Measurements from ENCODE around the gene CYSLTR1. TPM values are rescaled to one million over a fixed set of nuclear protein-coding genes. Genes with fewer than 3 reads are reported as not detected.

Gene CYSLTR1
- polyA plus RNA-seq, 1 experiment = not detected

DNA sequence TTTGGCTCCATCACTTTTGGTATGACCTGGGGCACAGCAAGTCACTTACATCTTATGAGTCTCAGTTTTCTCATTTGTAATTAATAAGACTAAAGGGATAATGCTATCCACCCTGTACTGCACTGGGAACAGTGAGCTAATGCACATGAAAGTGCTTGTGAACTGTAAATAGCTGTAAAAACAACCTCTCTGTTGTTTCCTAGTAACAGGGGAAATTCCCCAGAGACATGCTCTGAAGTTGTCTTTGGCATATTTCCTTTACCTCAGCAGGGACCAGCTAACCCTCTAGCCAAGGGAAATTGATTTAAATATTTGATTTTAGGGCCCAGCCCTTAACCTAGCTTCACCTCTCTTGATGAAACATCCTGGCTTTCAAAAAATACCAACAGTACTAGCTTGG is 6.1 kb upstream of the CYSLTR1 start:
- Histone ChIP-seq H3K27me3 (ENCODE audit: control insufficient read depth, insufficient read depth, low read length) (no peaks in the 10 kb centered on the region), H3K4me3 (ENCODE audit: low read depth, low read length) (no peak overlapping the region), H3K36me3 (ENCODE audit: control insufficient read depth, insufficient read depth, low read length) (no peaks in the 10 kb centered on the region)
- ChIA-PET CTCF (no interaction called here), POLR2A (no interaction called here)
- no peak for DNase-seq (ENCODE audit: low read depth)
- TF ChIP-seq, protein P1, sequence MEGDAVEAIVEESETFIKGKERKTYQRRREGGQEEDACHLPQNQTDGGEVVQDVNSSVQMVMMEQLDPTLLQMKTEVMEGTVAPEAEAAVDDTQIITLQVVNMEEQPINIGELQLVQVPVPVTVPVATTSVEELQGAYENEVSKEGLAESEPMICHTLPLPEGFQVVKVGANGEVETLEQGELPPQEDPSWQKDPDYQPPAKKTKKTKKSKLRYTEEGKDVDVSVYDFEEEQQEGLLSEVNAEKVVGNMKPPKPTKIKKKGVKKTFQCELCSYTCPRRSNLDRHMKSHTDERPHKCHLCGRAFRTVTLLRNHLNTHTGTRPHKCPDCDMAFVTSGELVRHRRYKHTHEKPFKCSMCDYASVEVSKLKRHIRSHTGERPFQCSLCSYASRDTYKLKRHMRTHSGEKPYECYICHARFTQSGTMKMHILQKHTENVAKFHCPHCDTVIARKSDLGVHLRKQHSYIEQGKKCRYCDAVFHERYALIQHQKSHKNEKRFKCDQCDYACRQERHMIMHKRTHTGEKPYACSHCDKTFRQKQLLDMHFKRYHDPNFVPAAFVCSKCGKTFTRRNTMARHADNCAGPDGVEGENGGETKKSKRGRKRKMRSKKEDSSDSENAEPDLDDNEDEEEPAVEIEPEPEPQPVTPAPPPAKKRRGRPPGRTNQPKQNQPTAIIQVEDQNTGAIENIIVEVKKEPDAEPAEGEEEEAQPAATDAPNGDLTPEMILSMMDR (IDR thresholded peaks at IDR 0.05; ENCODE audit: insufficient read depth, low read depth, low read length) = no peak

DNA sequence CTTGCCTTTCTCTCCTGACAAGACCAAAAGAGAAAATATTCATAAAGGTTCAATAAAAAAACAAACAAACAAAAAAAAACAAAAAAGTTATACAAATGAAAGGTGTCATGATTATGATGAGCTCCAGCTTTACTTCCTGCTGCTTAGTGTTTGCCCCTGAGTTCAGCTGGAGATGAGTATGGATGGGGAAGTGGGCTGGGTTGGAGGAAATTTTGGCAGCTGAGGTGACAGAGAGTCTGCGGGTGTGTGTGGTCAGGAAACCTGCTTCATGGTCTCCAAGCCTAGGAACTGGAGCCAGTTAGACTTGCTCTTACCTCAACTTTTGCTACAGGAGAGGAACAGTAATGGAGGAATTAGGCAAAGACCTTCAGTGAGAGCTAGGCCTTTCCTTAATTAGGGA is 4.3 kb upstream of the CYSLTR1 start:
- no peak for DNase-seq (ENCODE audit: low read depth)
- TF ChIP-seq, protein P1 (IDR thresholded peaks at IDR 0.05; ENCODE audit: insufficient read depth, low read depth, low read length) = no peak
- ChIA-PET POLR2A (no interaction called here), CTCF (no interaction called here)
- Histone ChIP-seq H3K36me3 (ENCODE audit: control insufficient read depth, insufficient read depth, low read length) (no peaks in the 10 kb centered on the region), H3K4me3 (ENCODE audit: low read depth, low read length) (no peak overlapping the region), H3K27me3 (ENCODE audit: control insufficient read depth, insufficient read depth, low read length) (no peaks in the 10 kb centered on the region)

DNA sequence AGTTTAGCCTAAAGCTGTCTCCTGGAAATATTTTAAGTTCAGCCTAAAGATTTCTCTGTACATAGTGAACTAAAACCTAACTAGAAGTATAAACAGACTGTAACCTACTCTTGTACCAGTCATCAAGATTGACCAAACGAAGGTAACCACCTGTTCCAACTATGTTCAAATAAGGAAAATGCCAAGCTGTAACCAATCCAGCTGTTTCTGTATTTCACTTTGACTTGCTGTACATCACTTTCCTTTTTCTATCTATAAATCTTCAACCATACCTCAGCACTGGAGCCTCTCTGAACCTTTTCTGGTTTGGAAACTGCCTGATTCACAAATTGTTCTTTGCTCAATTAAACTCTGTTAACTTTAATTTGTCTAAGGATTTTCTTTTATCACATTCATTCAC is 3.1 kb upstream of the CYSLTR1 start:
- CTCF ChIA-PET = no interaction called here
- Histone ChIP-seq H3K27me3 (ENCODE audit: control insufficient read depth, insufficient read depth, low read length) (no peaks in the 10 kb centered on the region), H3K36me3 (ENCODE audit: control insufficient read depth, insufficient read depth, low read length) (no peaks in the 10 kb centered on the region), H3K4me3 (ENCODE audit: low read depth, low read length) (no peak overlapping the region)
- no peak for DNase-seq (ENCODE audit: low read depth)
- POLR2A ChIA-PET = no interaction called here
- TF ChIP-seq, protein P1 (IDR thresholded peaks at IDR 0.05; ENCODE audit: insufficient read depth, low read depth, low read length) = no peak

DNA sequence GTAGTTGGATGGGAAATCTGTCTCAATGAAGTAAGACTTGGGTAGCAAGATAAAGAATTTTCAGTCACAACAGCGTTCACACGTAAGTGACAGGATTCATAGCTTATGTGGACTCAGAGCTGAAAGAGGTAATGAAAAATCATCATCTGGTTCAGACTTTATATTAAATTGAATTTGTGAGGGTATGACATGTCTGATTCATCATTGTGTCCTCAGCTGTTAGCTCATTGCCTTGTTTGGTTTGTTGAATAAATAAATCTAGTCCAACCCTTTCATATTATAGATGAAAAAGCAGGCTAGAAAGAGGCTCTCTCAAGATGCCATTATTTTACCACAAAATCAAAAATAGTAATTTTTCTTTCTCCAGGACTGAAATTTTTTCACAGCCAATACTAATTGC is 2.7 kb upstream of the CYSLTR1 start:
- no peaks in the 10 kb centered on the region for H3K27me3 ChIP-seq (ENCODE audit: control insufficient read depth, insufficient read depth, low read length)
- no peaks in the 10 kb centered on the region for H3K36me3 ChIP-seq (ENCODE audit: control insufficient read depth, insufficient read depth, low read length)
- ChIA-PET CTCF (no interaction called here), POLR2A (no interaction called here)
- no peak for DNase-seq (ENCODE audit: low read depth)
- H3K4me3 ChIP-seq (ENCODE audit: low read depth, low read length) = no peak overlapping the region
- TF ChIP-seq, protein P1 (IDR thresholded peaks at IDR 0.05; ENCODE audit: insufficient read depth, low read depth, low read length) = no peak

DNA sequence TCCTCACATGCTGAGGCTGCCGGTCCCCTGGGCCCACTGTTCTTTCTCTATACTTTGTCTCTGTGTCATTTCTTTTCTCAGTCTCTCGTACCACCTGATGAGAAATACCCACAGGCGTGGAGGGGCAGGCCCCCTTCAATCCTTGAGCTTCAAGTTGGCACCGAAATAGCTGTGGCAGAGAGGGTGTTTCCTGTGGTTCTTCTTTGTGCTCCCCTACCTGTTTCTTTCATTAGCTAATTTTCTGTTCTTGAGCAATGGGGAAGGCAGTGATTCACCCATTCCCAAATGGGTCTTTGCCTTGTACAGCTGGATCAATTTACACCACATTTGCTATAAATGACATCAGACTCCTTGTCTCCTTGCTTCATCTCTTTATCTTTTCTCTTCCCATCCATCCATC is 2.1 kb upstream of the CYSLTR1 start:
- Histone ChIP-seq H3K27me3 (ENCODE audit: control insufficient read depth, insufficient read depth, low read length) (no peaks in the 10 kb centered on the region), H3K36me3 (ENCODE audit: control insufficient read depth, insufficient read depth, low read length) (no peaks in the 10 kb centered on the region), H3K4me3 (ENCODE audit: low read depth, low read length) (no peak overlapping the region)
- POLR2A ChIA-PET = no interaction called here
- TF ChIP-seq, protein P1 (IDR thresholded peaks at IDR 0.05; ENCODE audit: insufficient read depth, low read depth, low read length) = no peak
- CTCF ChIA-PET = no interaction called here
- DNase-seq (ENCODE audit: low read depth) = no peak

All from BJ (cell line).